Upper lobe of right lung (tissue), 1 donor: ENCODE measurements around the gene INF2. TPM values are rescaled to one million over a fixed set of nuclear protein-coding genes. Genes with fewer than 3 reads are reported as not detected.

Experiments
- ATAC-seq: fragments of 200-7000 bp; cut with Tn5 transposase; one replicate; pipeline ENCODE4 v1.9.1; 2020; ENCODE audit warnings: mild to moderate bottlenecking, moderate library complexity
- DNase-seq: peaks from one replicate; pipeline ENCODE4 v3.0.0-alpha.2; 2020
- H3K27ac ChIP-seq: fragments of 200-600 bp; one replicate; pipeline ENCODE4 v1.8.0; 2022
- H3K27me3 ChIP-seq: fragments of 200-600 bp; one replicate; pipeline ENCODE4 v1.8.0; 2022; ENCODE audit warnings: mild to moderate bottlenecking
- H3K36me3 ChIP-seq: fragments of 200-600 bp; one replicate; pipeline ENCODE4 v1.8.0; 2022
- H3K4me1 ChIP-seq: fragments of 200-600 bp; one replicate; pipeline ENCODE4 v1.8.0; 2022
- H3K4me3 ChIP-seq: fragments of 200-600 bp; one replicate; pipeline ENCODE4 v1.8.0; 2022; ENCODE audit warnings: mild to moderate bottlenecking
- H3K9me3 ChIP-seq: fragments of 200-600 bp; one replicate; pipeline ENCODE4 v1.8.0; 2022
- CTCF ChIP-seq: fragments of 200-600 bp; IDR thresholded peaks from one replicate; pipeline ENCODE4 v1.8.0; 2022; ENCODE audit warnings: antibody characterized with exemption
- intact Hi-C: fragments of 100-400 bp; cut with DNase I; formaldehyde crosslinking; loops from one replicate; pipeline ENCODE4 v1.11.0; 2022
- total RNA-seq: library from RNA; stranded (reverse); fragmentation: NEBNext Ultra II Directional; extraction: Animal tissue kit (Norgen Biotek cat#: 25700); gene quantifications from one replicate; pipeline ENCODE4 v1.2.1, GENCODE V29; 2021
- donor health status: DM: no; HTN: yes; CAD: no; lungs with severe emphysema.

Gene INF2
- total RNA-seq, 1 donor from 2014 or later = 117 TPM

- Histone ChIP-seq H3K27me3 (no peaks in the 10 kb centered on the region), H3K4me1 (peaks cover 12% of the 10 kb centered on the region), H3K9me3 (no peaks in the 10 kb centered on the region), H3K27ac (no peak overlapping the region), H3K36me3 (peaks cover 50% of the 10 kb centered on the region), H3K4me3 (no peak overlapping the region)
- ATAC-seq (no peak), DNase-seq (no peak)
- TF ChIP-seq CTCF = no peak
- intact Hi-C loops = no loop called here
Observed at GRCh38 chr14:104757238-104757585, 67.8 kb downstream of the INF2 start.

GRCh38 chr14:104757681-104758392 is 68.4 kb downstream of the INF2 start:
- Histone ChIP-seq H3K4me1 (peaks cover 12% of the 10 kb centered on the region), H3K4me3 (no peak overlapping the region), H3K9me3 (no peaks in the 10 kb centered on the region), H3K36me3 (peaks cover 53% of the 10 kb centered on the region), H3K27me3 (no peaks in the 10 kb centered on the region), H3K27ac (no peak overlapping the region)
- intact Hi-C loops = no loop called here
- TF ChIP-seq CTCF = no peak
- DNase-seq (no peak), ATAC-seq (no peak)

GRCh38 chr14:104758981-104759969 is 69.9 kb downstream of the INF2 start:
- no peak for ATAC-seq
- intact Hi-C loops = no loop called here
- Histone ChIP-seq H3K4me3 (no peak overlapping the region), H3K9me3 (no peaks in the 10 kb centered on the region), H3K27ac (no peak overlapping the region), H3K36me3 (peaks cover 53% of the 10 kb centered on the region), H3K27me3 (no peaks in the 10 kb centered on the region), H3K4me1 (peaks cover 6% of the 10 kb centered on the region)
- no peak for DNase-seq
- no peak for TF ChIP-seq CTCF

GRCh38 chr14:104765517-104765916 is 76.1 kb downstream of the INF2 start:
- TF ChIP-seq CTCF = no peak
- no peaks in the 10 kb centered on the region for H3K27me3 ChIP-seq
- ATAC-seq (no peak), DNase-seq (no peak)
- H3K4me3 ChIP-seq = no peak overlapping the region
- no peak overlapping the region for H3K27ac ChIP-seq
- peaks cover 15% of the 10 kb centered on the region for H3K36me3 ChIP-seq
- intact Hi-C loops = no loop called here
- H3K4me1 ChIP-seq = peaks cover 12% of the 10 kb centered on the region
- no peaks in the 10 kb centered on the region for H3K9me3 ChIP-seq

- ATAC-seq (no peak), DNase-seq (no peak)
- peak overlapping the region; percentile 11 for H3K27ac ChIP-seq
- H3K36me3 ChIP-seq = peaks cover 24% of the 10 kb centered on the region
- H3K4me1 ChIP-seq = peaks cover 12% of the 10 kb centered on the region
- no peak overlapping the region for H3K4me3 ChIP-seq
- H3K27me3 ChIP-seq = no peaks in the 10 kb centered on the region
- TF ChIP-seq CTCF = no peak
- H3K9me3 ChIP-seq = no peaks in the 10 kb centered on the region
- intact Hi-C loops = no loop called here
Observed at GRCh38 chr14:104766256-104766862, 76.9 kb downstream of the INF2 start.
